Epithelial cell of esophagus (primary cell): Measurements from ENCODE around the gene CTRL.
"Not testable (repeated sequence)": the region's sequence is repeated elsewhere in the genome, so short reads cannot be mapped to it uniquely, and the experiment has no call there.

Source experiments
- DNase-seq: peaks from one replicate; pipeline ENCODE4 v3.0.0; 2010; ENCODE audit warnings: low read depth
- H3K4me3 ChIP-seq: 2 replicates; pipeline ENCODE4 v1.5.1; 2011; ENCODE audit warnings: mild to moderate bottlenecking, low read length, control low read depth
- CTCF ChIP-seq: IDR thresholded peaks from 2 replicates; pipeline ENCODE4 v1.5.1; 2011; ENCODE audit warnings: low read depth, mild to moderate bottlenecking, low read length, control low read depth, inconsistent platforms; ENCODE audit not compliant: insufficient read depth; ENCODE audit errors: missing control alignments

The CTRL gene

GRCh38 chr16:67931712-67932461, at the start of gene CTRL:
TSS of gene CTRL (minus strand) at chr16:67931862. CDS start at chr16:67931852, 10 bp downstream.
- peak; percentile 19 for TF ChIP-seq CTCF
- H3K4me3 ChIP-seq = no peak within 1 kb of the TSS
- DNase-seq = no peak

- H3K4me3 ChIP-seq = no peak within 1 kb of the TSS
- TF ChIP-seq CTCF = no peak
- no peak for DNase-seq
Observed at GRCh38 chr16:67979955-67980678, 48.5 kb upstream of the CTRL start, which contains the start of gene DPEP3. TSS of gene DPEP3 (minus strand) at chr16:67980499. CDS start at chr16:67980380, 119 bp downstream.

- H3K4me3 ChIP-seq = no peak overlapping the region
- DNase-seq = no peak
- TF ChIP-seq CTCF = no peak
Observed at GRCh38 chr16:67977469-67978227, 46.0 kb upstream of the CTRL start.

GRCh38 chr16:67977005-67977404, 45.3 kb upstream of the CTRL start:
- no peak for TF ChIP-seq CTCF
- no peak overlapping the region for H3K4me3 ChIP-seq

GRCh38 chr16:67976205-67976604, 44.5 kb upstream of the CTRL start:
- no peak overlapping the region for H3K4me3 ChIP-seq
- TF ChIP-seq CTCF = no peak
- DNase-seq = no peak

More at GRCh38 chr16:67977005-67977404, 45.3 kb upstream of the CTRL start:
- DNase-seq = no peak

- no peak overlapping the region for H3K4me3 ChIP-seq
- no peak for DNase-seq
- no peak for TF ChIP-seq CTCF
Observed at GRCh38 chr16:67975321-67976105, 43.9 kb upstream of the CTRL start.

- not testable (repeated sequence) for DNase-seq, H3K4me3 ChIP-seq
Observed at GRCh38 chr16:67972285-67972684, 40.6 kb upstream of the CTRL start.
